Activated CD4-positive, alpha-beta T cell treated with anti-CD3 and anti-CD28 coated beads for 1 hour (primary cell): ENCODE results near the gene USP11.
A peak's percentile ranks its signal among the peaks of the same experiment; 100 is the strongest.

ENCODE experiments used
- DNase-seq: peaks from one replicate; pipeline ENCODE4 v3.0.0-alpha.2; 2020

USP11 gene

GRCh38 chrX:47204970-47205369 is 27.8 kb upstream of the USP11 start:
- no peak for DNase-seq

- DNase-seq: no peak
These were observed 26.5 kb upstream of the USP11 start for GRCh38 chrX:47206316-47206715.

- no peak for DNase-seq
These were observed 24.7 kb upstream of the USP11 start for GRCh38 chrX:47208108-47208507.

GRCh38 chrX:47209508-47210238 is 23.1 kb upstream of the USP11 start:
- no peak for DNase-seq

- no peak for DNase-seq
These were observed 22.0 kb upstream of the USP11 start for GRCh38 chrX:47210661-47211425.

GRCh38 chrX:47212381-47213293 is 20.2 kb upstream of the USP11 start:
- DNase-seq: no peak

- no peak for DNase-seq
These were observed 18.3 kb upstream of the USP11 start for GRCh38 chrX:47214435-47215077.

- no peak for DNase-seq
These were observed 17.4 kb upstream of the USP11 start for GRCh38 chrX:47215291-47215900.

GRCh38 chrX:47216393-47216925 is 16.4 kb upstream of the USP11 start:
- no peak for DNase-seq

- DNase-seq: no peak
These were observed 15.5 kb upstream of the USP11 start for GRCh38 chrX:47217121-47217851.

- peak; percentile 91 for DNase-seq
These were observed 14.9 kb upstream of the USP11 start for GRCh38 chrX:47217852-47218279.

- DNase-seq: peak; percentile 57
These were observed 14.4 kb upstream of the USP11 start, which contains the start of gene CDK16 for GRCh38 chrX:47218280-47218919. TSS of gene CDK16 (plus strand) at chrX:47218681. CDS start at chrX:47223558, 4,877 bp downstream.

- DNase-seq: peak; percentile 16
These were observed 13.6 kb upstream of the USP11 start for GRCh38 chrX:47218920-47219815.

GRCh38 chrX:47221756-47222155 is 11.1 kb upstream of the USP11 start:
- DNase-seq: no peak

- DNase-seq: no peak
These were observed 10.0 kb upstream of the USP11 start for GRCh38 chrX:47222751-47223350.

GRCh38 chrX:47223476-47224250 is 9.1 kb upstream of the USP11 start:
- no peak for DNase-seq

- no peak for DNase-seq
These were observed 8.4 kb upstream of the USP11 start for GRCh38 chrX:47224266-47224895.

- DNase-seq: no peak
These were observed 7.9 kb upstream of the USP11 start for GRCh38 chrX:47224896-47225290.
